ENCODE data around the gene SLC1A4. TPM values are rescaled to one million over a fixed set of nuclear protein-coding genes. Genes with fewer than 3 reads are reported as not detected.

SLC1A4 gene
- total and polyA plus RNA-seq, 8 donors: 1.3 to 30.1 (median 6.4) TPM

GRCh38 chr2:64975232-64975821 is 13.9 kb upstream of the SLC1A4 start:
- no peak overlapping the region for H3K4me3 ChIP-seq
- no peak for TF ChIP-seq CTCF (IDR thresholded peaks at IDR 0.05)
- no peaks in the 10 kb centered on the region for H3K36me3 ChIP-seq
- 33 to 40% (median 36%) methylated on average over 4 of the region's 4 CpGs for WGBS, 5 donors
- intact Hi-C loops (cut with DNase I; ENCODE audit: low total_unique reads): no loop called here
- peaks cover 0 to 11% (median 3%) of the 10 kb centered on the region in 4 donors for H3K4me1 ChIP-seq
- no peaks in the 10 kb centered on the region for H3K9me3 ChIP-seq
- DNase-seq: no peak
- H3K27me3 ChIP-seq: no peaks in the 10 kb centered on the region
- H3K27ac ChIP-seq: no peak overlapping the region

- H3K4me3 ChIP-seq: no peak overlapping the region
- intact Hi-C loops (cut with DNase I; ENCODE audit: low total_unique reads): no loop called here
- no peaks in the 10 kb centered on the region for H3K36me3 ChIP-seq
- H3K27ac ChIP-seq: no peak overlapping the region
- peaks cover 0 to 11% (median 3%) of the 10 kb centered on the region in 4 donors for H3K4me1 ChIP-seq
- WGBS, 5 donors: 67 to 92% (median 75%) methylated on average over 1 of the region's 1 CpG
- H3K27me3 ChIP-seq: no peaks in the 10 kb centered on the region
- H3K9me3 ChIP-seq: no peaks in the 10 kb centered on the region
- DNase-seq: no peak
- no peak for TF ChIP-seq POLR2AphosphoS5 (IDR thresholded peaks at IDR 0.05)
- no peak for TF ChIP-seq EP300 (IDR thresholded peaks at IDR 0.05)
- TF ChIP-seq CTCF (IDR thresholded peaks at IDR 0.05): no peak
- TF ChIP-seq POLR2A (IDR thresholded peaks at IDR 0.05): no peak
Measured at GRCh38 chr2:64976276-64976675, 12.9 kb upstream of the SLC1A4 start.

- H3K9me3 ChIP-seq: no peaks in the 10 kb centered on the region
- H3K4me3 ChIP-seq: no peak overlapping the region
- no peak for DNase-seq
- H3K36me3 ChIP-seq: no peaks in the 10 kb centered on the region
- peaks cover 0 to 11% (median 3%) of the 10 kb centered on the region in 4 donors for H3K4me1 ChIP-seq
- TF ChIP-seq POLR2AphosphoS5 (IDR thresholded peaks at IDR 0.05): no peak
- TF ChIP-seq EP300 (IDR thresholded peaks at IDR 0.05): no peak
- TF ChIP-seq CTCF (IDR thresholded peaks at IDR 0.05): no peak
- TF ChIP-seq POLR2A (IDR thresholded peaks at IDR 0.05): no peak
- H3K27ac ChIP-seq: no peak overlapping the region
- no peaks in the 10 kb centered on the region for H3K27me3 ChIP-seq
- 86 to 96% (median 93%) methylated on average over 4 of the region's 4 CpGs for WGBS, 5 donors
- intact Hi-C loops (cut with DNase I; ENCODE audit: low total_unique reads): no loop called here
Measured at GRCh38 chr2:64978514-64979268, 10.5 kb upstream of the SLC1A4 start.

GRCh38 chr2:64979744-64980143 is 9.5 kb upstream of the SLC1A4 start:
- Histone ChIP-seq H3K9me3 (no peaks in the 10 kb centered on the region), H3K27ac (no peak overlapping the region), H3K27me3 (no peaks in the 10 kb centered on the region), H3K4me1 (peaks cover 0 to 10% (median 3%) of the 10 kb centered on the region in 4 donors), H3K36me3 (no peaks in the 10 kb centered on the region), H3K4me3 (no peak overlapping the region)
- TF ChIP-seq EP300 (IDR thresholded peaks at IDR 0.05): no peak
- no peak for TF ChIP-seq POLR2A (IDR thresholded peaks at IDR 0.05)
- TF ChIP-seq POLR2AphosphoS5 (IDR thresholded peaks at IDR 0.05): no peak
- no peak for TF ChIP-seq CTCF (IDR thresholded peaks at IDR 0.05)
- intact Hi-C loops (cut with DNase I; ENCODE audit: low total_unique reads): no loop called here
- no peak for DNase-seq
- 13 to 63% (median 57%) methylated on average over 1 of the region's 1 CpG for WGBS, 5 donors
